ENCODE measurements around the gene ARAP1.

GRCh38 chr11:72763823-72764222 lies 11.6 kb upstream of the ARAP1 start:
- TF ChIP-seq CTCF (conservative IDR thresholded peaks at IDR 0.05 in 1 of 2, IDR thresholded peaks at IDR 0.05 in 1 of 2; ENCODE audit: extremely low read depth in 1 of 2, insufficient read depth in 1 of 2, low read depth in 1 of 2, low read length in 2 of 2), result no peak
- no peak for TF ChIP-seq EZH2 (IDR thresholded peaks at IDR 0.05; ENCODE audit: borderline replicate concordance, low read length)
